NK-92 (cell line): ENCODE results near the gene FOXP4.

Source experiments
- DNase-seq: peaks from one replicate; lab custom pipeline; 2025; ENCODE audit not compliant: unreplicated experiment; lab: John Stamatoyannopoulos, UW

FOXP4 gene

GRCh38 chr6:41546475-41546865 lies 289 bp downstream of the FOXP4 start:
- no peak for DNase-seq

DNA sequence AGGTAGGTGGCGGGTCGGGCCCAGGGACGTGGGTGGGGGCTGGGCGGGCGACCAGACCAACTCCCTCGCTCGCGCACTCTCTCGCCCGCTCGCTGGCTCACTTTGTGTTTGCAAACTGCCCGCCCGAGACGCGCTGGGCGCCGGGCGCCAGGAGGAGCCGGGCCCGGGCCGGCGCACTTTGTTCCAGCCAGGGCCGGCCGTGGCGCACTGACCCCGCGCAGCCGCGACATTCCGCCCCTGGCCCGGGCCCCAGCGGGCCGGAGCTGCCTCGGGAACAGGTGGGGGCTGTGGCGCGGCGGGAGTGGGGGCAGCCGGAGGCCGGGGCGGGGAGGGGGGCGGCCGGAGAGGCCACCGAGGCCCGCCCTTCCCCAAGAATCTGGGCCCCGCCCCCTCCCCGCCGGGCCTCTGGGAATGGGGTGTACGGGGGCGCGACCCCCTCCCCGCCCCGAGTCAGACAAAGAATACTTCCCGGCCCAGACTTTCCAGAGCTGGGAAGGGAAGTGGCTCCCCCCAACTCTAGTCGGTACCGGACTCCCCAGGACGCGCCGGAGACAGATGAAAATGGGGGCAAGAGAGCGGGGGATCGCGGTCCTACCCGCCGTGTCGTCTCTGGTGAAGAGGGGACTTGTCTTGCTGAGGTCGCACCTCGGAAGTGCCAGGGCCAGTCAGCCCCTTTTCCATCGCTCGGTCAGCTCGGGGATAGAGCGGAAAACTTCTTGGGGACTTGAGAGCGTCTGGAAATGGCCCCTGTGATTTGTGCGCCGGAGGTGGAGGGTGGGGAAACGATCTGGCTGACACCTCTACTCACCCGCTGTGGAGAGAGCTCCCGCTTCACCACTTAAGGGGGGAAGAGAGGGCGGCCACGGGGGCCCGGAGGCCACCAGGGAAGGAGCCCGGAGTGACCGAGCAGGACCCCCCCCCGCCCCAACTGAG lies 951 bp downstream of the FOXP4 start:
- no peak for DNase-seq

GRCh38 chr6:41547799-41548097 lies 1.6 kb downstream of the FOXP4 start:
- no peak for DNase-seq

DNA sequence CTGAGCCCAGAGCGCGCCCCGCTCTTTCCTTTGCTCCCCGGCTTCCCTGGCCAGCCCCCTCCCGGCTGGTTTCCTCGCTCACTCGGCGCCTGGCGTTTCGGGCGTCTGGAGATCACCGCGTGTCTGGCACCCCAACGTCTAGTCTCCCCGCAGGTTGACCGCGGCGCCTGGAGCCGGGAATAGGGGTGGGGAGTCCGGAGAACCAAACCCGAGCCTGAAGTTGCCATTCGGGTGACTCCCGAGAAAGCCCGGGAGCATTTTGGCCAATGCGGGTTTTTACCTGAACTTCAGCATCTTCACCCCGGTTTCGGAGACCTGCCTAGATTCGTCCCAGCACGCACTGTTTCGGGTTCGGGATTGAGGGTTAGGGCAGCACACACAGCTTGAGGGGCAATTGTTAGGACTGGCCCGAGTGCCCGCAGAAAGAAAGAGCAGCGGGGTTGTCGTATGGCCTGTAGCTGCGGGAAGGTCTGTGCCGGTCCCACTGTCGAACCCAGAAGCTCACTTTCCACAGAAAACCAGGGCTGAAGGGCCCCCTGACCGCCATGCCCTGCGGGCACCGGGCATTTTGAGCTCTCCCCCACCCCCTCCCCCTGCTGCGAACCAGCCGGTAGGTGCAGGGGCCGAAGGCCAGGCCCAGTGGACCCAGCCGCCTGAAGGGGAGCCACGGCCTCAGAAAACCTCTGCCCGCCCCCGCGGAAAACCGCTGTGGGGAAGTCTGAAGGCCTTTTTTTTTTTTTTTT lies 2.1 kb downstream of the FOXP4 start:
- no peak for DNase-seq

DNA sequence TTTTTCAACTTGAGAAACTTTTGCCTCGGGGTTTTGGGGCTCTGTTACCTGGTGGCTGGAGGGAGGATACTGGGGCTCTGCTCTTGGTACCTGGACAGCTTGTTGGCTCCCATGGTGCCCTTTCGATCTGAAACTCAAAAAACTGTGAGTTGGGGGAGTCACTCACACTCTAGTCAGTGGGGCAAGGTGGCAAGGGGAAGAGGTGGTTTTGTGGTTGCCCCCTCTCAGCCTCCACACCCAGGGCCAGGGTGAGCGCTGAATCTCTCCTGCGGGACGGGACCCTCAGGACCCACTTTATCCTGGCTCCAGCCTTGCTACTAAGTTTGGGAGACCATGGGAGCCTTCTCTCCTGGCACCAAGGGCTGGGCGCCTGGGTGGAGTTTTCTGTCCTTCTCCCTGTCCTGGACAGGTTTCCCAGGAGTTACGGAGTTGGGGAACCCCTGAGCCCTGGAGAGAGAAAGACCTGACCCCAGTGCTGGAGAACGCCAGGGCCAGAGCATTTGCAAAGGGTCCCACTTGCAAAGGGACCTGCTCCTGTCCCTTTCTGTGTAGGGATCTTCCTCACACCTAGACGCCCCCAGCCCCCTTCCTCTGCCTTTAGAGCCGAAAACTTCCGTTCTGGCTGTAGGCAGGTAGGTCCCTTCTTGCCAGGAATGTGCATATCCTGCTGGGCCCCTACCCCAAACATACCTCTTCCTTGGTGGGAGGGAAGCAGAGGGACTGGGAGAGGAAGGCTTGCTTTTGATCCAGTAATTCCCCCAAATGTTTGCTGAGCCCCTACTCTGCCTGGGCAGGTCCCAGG lies 2.9 kb downstream of the FOXP4 start:
- no peak for DNase-seq

DNA sequence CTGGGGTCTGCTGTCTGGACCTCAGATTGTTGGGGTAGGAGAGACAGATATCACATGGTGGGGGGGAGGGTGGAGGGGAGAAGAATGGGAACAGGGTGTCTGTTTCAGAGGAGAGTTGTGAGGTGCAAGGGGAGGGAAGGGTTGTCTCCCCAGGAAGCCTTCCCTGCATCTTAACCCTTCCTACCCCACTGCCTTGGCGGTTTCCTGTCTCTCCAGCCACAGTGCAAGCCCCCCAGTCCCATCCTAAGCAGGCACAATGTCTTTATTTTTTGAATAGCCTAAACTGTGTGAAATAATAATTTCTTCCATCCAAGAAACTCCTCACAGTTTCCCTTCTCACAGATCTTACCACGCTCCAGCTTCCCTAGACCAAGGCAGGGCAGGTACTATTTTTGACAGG lies 3.5 kb downstream of the FOXP4 start:
- DNase-seq, result no peak

DNA sequence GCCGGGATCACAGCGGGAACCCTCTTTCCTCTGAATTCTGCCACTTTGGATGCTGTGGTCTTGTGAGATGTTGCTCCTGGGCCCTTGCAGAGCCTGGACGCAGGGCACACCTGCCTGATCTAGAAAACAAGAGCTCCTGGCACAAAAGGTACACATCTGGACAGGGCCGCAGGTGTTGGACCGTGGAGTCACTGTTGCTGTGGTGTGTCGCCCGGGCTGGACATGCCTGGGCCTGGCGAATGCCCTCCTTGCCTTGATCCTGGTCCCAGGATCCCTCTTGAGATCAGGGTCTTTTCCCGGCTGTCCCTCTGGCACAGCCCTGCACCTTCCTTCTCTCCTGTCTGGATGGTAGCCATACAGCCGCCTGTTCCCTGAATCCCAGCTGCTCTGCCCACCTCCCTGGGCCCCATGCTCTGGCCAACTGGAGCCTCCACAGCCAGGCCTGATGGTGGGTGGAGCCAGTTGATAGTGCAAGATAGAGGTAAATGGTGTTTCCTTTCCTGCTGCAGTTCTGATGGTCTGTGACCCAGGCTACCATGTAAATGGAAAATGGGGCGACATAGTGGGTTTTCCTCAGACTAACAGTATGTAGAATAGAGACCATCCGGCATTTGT lies 5.0 kb downstream of the FOXP4 start:
- no peak for DNase-seq

- no peak for DNase-seq
Observed at GRCh38 chr6:41551857-41552256, 5.7 kb downstream of the FOXP4 start.

GRCh38 chr6:41552723-41553122 lies 6.5 kb downstream of the FOXP4 start:
- DNase-seq, result no peak

- no peak for DNase-seq
Observed at GRCh38 chr6:41553405-41553999, 7.3 kb downstream of the FOXP4 start.

DNA sequence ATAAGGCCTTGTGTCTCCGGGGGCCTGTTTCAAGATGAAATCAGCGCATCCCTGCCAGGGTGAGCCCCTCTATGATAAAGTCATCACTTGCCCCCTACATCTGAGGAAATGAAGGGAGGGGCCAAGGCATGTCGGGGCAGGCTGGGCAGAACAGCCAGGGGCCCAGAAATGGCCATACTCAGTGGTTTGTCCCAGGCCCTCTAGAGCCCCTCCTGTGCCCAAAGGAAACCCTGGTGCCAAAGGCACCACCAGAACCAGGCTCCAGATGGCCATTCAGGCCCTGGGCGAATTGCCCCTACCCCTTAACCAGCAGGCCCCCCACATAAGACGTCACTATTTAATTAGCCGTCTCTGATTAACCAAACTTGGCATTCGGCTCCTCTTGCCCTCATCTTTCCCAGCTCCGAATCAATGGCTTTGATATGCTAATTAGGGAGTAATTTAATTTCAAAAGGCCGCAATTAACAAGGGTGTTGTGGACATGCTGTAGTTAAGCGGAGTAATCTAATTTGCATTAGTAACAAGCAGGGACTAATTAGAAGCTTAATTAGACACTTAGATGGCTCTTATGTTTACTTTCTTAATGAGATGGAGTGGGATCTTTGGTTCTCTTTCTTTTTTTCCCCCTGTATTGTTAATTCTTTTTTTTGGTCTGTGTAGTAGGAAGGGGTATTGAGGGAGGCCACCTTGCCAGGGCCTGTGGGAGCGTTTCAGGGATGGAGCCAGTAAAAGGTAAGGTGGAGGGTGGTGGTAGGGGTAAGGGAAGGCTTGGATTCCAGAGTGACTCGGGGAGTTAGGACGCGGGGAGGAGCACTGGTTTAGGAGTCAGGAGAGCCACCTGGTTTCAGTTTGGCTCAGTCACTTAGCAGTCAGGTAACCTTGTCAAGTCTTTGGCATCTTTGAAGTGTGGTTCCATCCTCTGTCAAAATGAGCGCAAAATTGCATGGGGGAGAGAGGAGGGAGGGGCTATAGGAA lies 9.4 kb downstream of the FOXP4 start:
- DNase-seq, result no peak

DNA sequence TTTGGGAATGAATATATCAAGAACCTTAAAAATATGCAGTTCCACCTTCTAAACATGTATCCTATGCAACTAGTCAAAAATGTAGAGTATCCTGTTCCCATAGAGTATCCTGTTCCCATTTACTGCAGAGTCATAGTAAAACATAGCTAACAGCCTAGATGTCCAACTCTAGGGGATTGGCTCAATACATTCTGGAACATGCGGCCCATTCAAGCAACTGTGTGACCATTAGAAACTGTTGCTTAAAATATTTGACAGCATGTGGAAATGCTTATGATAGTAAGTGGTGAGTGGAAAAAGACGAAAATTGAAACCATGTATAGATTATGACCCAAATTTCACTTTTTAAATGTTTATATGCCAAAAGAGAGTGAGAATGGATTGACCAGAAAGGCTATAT lies 11.2 kb downstream of the FOXP4 start:
- no peak for DNase-seq

DNA sequence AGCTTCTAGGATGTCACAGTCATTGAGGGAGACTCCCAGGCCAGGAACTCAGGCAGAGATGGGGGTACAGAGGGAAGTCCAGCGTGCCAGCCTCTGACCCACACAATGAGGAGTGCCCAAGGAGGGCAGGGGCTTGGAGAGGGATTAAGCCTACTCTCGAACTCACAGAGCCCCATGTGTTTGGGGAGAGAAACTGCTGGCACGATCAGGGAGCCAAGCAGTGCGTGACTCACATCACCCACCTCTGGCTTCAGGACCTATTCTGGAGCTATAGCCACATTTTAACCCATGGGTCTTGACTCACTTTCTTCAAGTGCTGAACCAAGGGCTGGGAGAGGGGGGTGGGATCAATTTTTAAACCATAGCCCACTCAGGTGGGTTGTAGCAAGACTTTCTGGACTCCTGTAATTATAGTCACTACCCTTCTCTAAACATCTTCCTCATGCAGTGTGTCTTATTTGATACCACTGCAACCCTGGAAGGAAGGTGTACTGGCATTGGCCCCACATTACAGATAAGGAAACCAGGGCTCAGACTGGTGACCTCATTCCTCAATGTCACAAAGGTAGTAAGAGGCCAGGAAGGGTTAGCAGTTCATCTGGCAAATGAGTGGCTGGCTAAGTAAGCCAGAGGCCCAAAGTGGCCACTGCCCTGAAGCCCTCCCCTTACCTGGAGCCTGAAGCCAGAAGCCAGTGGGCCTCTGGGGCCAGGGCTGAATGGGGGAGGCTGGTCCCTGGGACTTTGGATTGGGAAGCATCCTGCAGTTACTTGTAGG lies 12.0 kb downstream of the FOXP4 start:
- no peak for DNase-seq

GRCh38 chr6:41559655-41560427 lies 13.7 kb downstream of the FOXP4 start:
- DNase-seq, result no peak

- no peak for DNase-seq
Observed at GRCh38 chr6:41560431-41561192, 14.4 kb downstream of the FOXP4 start.

DNA sequence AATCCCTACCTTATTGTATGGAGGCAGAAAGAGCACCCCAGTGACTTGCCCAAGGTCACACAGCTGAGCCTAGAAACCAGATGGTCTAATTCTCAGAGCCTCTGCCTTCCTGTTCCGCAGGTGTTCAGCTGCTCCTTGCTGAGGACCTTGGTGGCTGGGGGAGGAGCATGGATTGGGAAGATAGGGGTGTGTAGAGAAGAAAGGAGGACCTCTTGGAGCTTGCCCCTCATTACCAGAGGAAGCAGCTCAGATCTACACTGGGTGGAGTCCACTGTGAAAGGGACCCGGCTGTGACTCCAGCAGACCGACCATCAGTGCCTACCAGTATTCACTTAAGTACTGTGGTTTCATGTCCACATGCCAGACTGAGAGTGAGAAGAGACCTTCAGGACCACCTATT lies 15.2 kb downstream of the FOXP4 start:
- DNase-seq, result no peak
